ENCODE data around the gene L3MBTL2.

DNA sequence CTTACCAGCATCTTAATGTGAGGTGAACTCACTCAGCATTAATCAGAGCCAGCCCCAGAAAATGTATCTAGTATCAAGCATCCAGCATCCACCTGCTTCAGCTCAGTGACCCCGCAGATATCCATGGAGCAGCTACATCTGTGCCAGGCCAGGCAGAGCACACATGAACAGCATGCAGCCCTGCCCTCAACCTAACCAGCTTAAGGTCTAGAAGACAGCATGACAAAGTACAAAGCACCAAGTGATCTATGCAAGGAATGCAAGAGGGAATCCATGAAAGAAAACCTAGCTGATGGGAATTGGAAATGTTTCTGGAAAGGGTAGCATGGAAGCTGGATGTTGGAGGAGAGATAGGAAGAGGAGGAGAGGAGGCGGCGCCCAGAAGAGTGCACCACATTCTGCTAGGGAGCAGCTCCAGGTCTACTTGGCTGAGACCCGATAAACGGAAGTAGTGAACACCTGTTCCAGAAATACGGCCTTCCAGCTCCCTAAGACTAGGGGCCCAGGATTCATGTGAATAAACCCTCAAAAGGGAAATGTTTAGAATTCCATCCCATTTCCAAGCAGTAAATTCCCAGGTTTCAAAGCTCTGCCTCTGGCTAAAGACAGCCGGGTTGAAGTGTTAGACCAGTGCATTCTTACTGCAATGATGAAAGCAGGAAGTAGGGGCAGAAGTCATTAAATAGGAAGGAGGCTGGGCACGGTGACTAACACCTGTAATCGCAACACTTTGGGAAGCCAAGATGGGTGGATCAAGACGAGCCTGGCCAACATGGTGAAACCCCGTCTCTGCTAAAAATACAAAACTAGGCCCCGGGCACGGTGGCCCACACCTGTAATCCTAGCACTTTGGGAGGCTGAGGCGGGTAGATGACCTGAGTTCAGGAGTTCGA, 23.5 kb upstream of the L3MBTL2 start:
- no peak for TF ChIP-seq SP1 (IDR thresholded peaks at IDR 0.05; ENCODE audit: low read depth, low read length)
- TF ChIP-seq E2F8 (IDR thresholded peaks at IDR 0.05; ENCODE audit: low read depth, partially characterized antibody), result no peak
- no peak for TF ChIP-seq E4F1 (IDR thresholded peaks at IDR 0.05; ENCODE audit: borderline replicate concordance, partially characterized antibody)
- TF ChIP-seq CTCF (IDR thresholded peaks at IDR 0.05 in 2 of 3, conservative IDR thresholded peaks at IDR 0.05 in 1 of 3; ENCODE audit: control insufficient read depth in 2 of 3, extremely low read depth in 1 of 3, insufficient read depth in 1 of 3, low read depth in 3 of 3, low read length in 3 of 3), result no peak

Data from GM12878 (cell line).